Astrocyte (in vitro differentiated cells and primary cell): ENCODE data around the gene GALNT18. TPM values are rescaled to one million over a fixed set of nuclear protein-coding genes. Genes with fewer than 3 reads are reported as not detected.

ENCODE experiments used
- DNase-seq: peaks from one replicate; pipeline ENCODE4 v3.0.0-alpha.2; 2010; ENCODE audit warnings: low read depth
- FAIRE-seq: peaks from 2 replicates; lab custom pipeline; 2011; peaks lifted over from hg19 to GRCh38; lab: Jason Lieb, UNC
- H2AFZ ChIP-seq: 2 replicates; pipeline ENCODE4 v1.6.0; 2012; ENCODE audit warnings: low read depth, low read length, inconsistent platforms
- H3K27ac ChIP-seq: 2 replicates; pipeline ENCODE4 v1.5.1; 2011; ENCODE audit warnings: low read depth, low read length, inconsistent platforms
- H3K27me3 ChIP-seq: 2 replicates; pipeline ENCODE4 v1.6.0; 2011; ENCODE audit warnings: low read length, inconsistent platforms; ENCODE audit not compliant: insufficient read depth
- H3K36me3 ChIP-seq: 2 replicates; pipeline ENCODE4 v1.5.1; 2011; ENCODE audit warnings: low read length, inconsistent platforms; ENCODE audit not compliant: insufficient read depth
- H3K4me1 ChIP-seq: 2 replicates; pipeline ENCODE4 v1.5.1; 2011; ENCODE audit warnings: low read length, inconsistent platforms; ENCODE audit not compliant: insufficient read depth
- H3K4me2 ChIP-seq: 2 replicates; pipeline ENCODE4 v1.6.0; 2012; ENCODE audit warnings: low read length, inconsistent platforms
- H3K4me3 ChIP-seq: 2 replicates; pipeline ENCODE4 v1.5.1; 2011; ENCODE audit warnings: low read depth, mild to moderate bottlenecking, low read length, inconsistent platforms; ENCODE audit not compliant: insufficient read depth
- H3K79me2 ChIP-seq: 2 replicates; pipeline ENCODE4 v1.6.0; 2012; ENCODE audit warnings: mild to moderate bottlenecking, low read length, inconsistent platforms; ENCODE audit not compliant: insufficient read depth
- H3K9ac ChIP-seq: 2 replicates; pipeline ENCODE4 v1.6.0; 2012; ENCODE audit warnings: mild to moderate bottlenecking, low read length, inconsistent platforms
- H3K9me3 ChIP-seq: 2 replicates; pipeline ENCODE4 v1.5.1; 2012; ENCODE audit warnings: low read depth, mild to moderate bottlenecking, low read length, inconsistent platforms; ENCODE audit not compliant: insufficient read depth
- H4K20me1 ChIP-seq: 2 replicates; pipeline ENCODE4 v1.6.0; 2012; ENCODE audit warnings: low read length, inconsistent platforms; ENCODE audit not compliant: insufficient read depth
- H3K27ac Mint-ChIP-seq: one replicate; pipeline ENCODE4 v1.8.0; 2021; ENCODE audit warnings: mild to moderate bottlenecking, mixed read lengths; ENCODE audit not compliant: unreplicated experiment
- H3K27me3 Mint-ChIP-seq: one replicate; pipeline ENCODE4 v1.8.0; 2021; ENCODE audit warnings: low read depth, mixed read lengths; ENCODE audit not compliant: unreplicated experiment
- H3K36me3 Mint-ChIP-seq: one replicate; pipeline ENCODE4 v1.8.0; 2021; ENCODE audit warnings: low read depth, mixed read lengths; ENCODE audit not compliant: unreplicated experiment
- H3K4me1 Mint-ChIP-seq: one replicate; pipeline ENCODE4 v1.8.0; 2021; ENCODE audit warnings: low read depth, mixed read lengths; ENCODE audit not compliant: unreplicated experiment
- H3K4me3 Mint-ChIP-seq: one replicate; pipeline ENCODE4 v1.8.0; 2021; ENCODE audit warnings: mild to moderate bottlenecking, moderate library complexity, mixed read lengths; ENCODE audit not compliant: unreplicated experiment
- H3K9me3 Mint-ChIP-seq: one replicate; pipeline ENCODE4 v1.8.0; 2021; ENCODE audit warnings: mild to moderate bottlenecking, mixed read lengths; ENCODE audit not compliant: unreplicated experiment
- EZH2 ChIP-seq: IDR thresholded peaks from 2 replicates; pipeline ENCODE4 v1.6.1; 2012; ENCODE audit warnings: mild to moderate bottlenecking, low read length, inconsistent platforms; ENCODE audit not compliant: insufficient read depth
- total RNA-seq: library from RNA; stranded (reverse); gene quantifications from 2 replicates; pipeline ENCODE4 v1.2.1, GENCODE V29; 2021
- TF ChIP-seq, protein P1 (sequence below): IDR thresholded peaks from 2 replicates; pipeline ENCODE4 v1.5.1; 2011; ENCODE audit warnings: low read depth, mild to moderate bottlenecking, inconsistent platforms, low read length, moderate library complexity; ENCODE audit not compliant: insufficient read depth

Gene GALNT18
- total RNA-seq, 1 donor from 2014 or later, result 6.5 TPM

DNA sequence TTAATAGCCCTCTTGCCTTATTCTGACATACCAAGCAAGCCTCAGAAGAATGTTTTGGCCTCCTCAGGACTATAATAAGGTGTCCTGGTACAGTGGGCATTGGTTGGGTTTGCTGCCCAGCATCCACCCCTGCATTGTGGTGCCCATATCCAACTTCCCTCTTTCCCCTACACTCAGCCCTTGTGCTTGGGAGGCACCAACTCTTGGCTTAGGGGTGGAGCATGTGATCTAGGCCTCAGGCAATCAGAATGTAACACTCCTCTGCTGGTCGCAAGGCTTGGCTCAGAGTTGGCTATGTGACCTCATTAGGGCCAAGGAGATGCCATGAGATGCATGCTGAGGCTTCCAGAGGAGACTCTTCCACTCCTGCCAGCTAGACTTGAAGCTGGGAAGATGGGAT, 391.7 kb downstream of the GALNT18 start:
- Mint-ChIP-seq H3K27ac (no peak overlapping the region), H3K36me3 (peaks cover 3% of the 10 kb centered on the region), H3K27me3 (peaks cover 47% of the 10 kb centered on the region), H3K4me1 (no peaks in the 10 kb centered on the region), H3K4me3 (no peak overlapping the region), H3K9me3 (peaks cover 7% of the 10 kb centered on the region)
- FAIRE-seq, result no peak
- Histone ChIP-seq H3K4me3 (no peak overlapping the region), H4K20me1 (no peaks in the 10 kb centered on the region), H3K9ac (no peak overlapping the region), H3K36me3 (no peaks in the 10 kb centered on the region), H3K79me2 (no peaks in the 10 kb centered on the region), H3K27ac (no peak overlapping the region), H2AFZ (no peak overlapping the region), H3K27me3 (peaks cover 3% of the 10 kb centered on the region), H3K4me1 (no peaks in the 10 kb centered on the region), H3K4me2 (no peak overlapping the region), H3K9me3 (no peaks in the 10 kb centered on the region)
- DNase-seq, result no peak
- TF ChIP-seq EZH2, result no peak
- TF ChIP-seq, protein P1, sequence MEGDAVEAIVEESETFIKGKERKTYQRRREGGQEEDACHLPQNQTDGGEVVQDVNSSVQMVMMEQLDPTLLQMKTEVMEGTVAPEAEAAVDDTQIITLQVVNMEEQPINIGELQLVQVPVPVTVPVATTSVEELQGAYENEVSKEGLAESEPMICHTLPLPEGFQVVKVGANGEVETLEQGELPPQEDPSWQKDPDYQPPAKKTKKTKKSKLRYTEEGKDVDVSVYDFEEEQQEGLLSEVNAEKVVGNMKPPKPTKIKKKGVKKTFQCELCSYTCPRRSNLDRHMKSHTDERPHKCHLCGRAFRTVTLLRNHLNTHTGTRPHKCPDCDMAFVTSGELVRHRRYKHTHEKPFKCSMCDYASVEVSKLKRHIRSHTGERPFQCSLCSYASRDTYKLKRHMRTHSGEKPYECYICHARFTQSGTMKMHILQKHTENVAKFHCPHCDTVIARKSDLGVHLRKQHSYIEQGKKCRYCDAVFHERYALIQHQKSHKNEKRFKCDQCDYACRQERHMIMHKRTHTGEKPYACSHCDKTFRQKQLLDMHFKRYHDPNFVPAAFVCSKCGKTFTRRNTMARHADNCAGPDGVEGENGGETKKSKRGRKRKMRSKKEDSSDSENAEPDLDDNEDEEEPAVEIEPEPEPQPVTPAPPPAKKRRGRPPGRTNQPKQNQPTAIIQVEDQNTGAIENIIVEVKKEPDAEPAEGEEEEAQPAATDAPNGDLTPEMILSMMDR, result no peak

GRCh38 chr11:11229647-11230046, 392.2 kb downstream of the GALNT18 start:
- no peaks in the 10 kb centered on the region for H3K79me2 ChIP-seq
- Mint-ChIP-seq H3K4me1 (no peaks in the 10 kb centered on the region), H3K27ac (no peak overlapping the region), H3K36me3 (peaks cover 3% of the 10 kb centered on the region), H3K27me3 (peaks cover 44% of the 10 kb centered on the region), H3K4me3 (no peak overlapping the region), H3K9me3 (peaks cover 7% of the 10 kb centered on the region)
- no peak for DNase-seq
- H3K9me3 ChIP-seq, result no peaks in the 10 kb centered on the region
- peaks cover 3% of the 10 kb centered on the region for H3K27me3 ChIP-seq
- no peak overlapping the region for H2AFZ ChIP-seq
- no peaks in the 10 kb centered on the region for H3K4me1 ChIP-seq
- no peaks in the 10 kb centered on the region for H4K20me1 ChIP-seq
- FAIRE-seq, result no peak
- H3K36me3 ChIP-seq, result no peaks in the 10 kb centered on the region
- no peak overlapping the region for H3K9ac ChIP-seq
- no peak overlapping the region for H3K4me3 ChIP-seq
- H3K4me2 ChIP-seq, result no peak overlapping the region
- TF ChIP-seq, protein P1, result no peak
- no peak for TF ChIP-seq EZH2
- no peak overlapping the region for H3K27ac ChIP-seq

DNA sequence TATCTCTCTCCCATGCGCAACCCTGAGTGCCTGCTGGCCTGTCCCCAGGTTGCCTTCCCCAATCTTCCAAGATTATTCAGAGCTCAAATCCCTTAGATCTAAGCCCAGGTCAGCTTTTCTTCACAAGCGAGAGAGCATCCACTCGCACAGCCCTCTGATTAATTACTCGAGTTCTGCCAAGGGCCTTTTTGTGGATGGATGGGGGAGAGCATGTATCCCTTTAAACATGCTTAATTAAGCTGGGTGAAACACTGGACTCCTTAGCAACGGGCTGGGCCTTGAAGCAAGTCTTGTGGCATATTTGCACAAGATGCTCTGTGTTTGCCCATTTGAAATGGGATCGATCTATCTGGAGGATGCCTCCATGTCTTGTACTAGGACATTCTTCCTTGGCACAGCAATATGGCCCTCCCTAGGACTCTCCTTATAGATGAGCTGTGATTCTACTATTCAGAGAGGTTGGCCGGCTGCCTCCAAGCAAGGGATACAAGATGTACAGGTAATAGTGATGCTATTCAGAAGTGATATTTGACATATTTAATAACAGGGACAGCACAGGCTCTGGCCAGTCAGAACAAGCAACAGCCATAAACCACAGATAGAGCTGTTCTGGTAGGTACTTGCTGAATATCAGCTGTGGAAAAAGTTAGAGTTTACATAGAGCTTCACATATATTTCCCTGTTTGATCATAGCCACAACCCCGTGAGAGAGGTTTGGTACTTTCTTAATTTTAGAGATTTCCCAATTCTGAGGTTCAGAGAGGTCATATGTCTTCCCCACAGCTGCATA, 394.3 kb downstream of the GALNT18 start:
- Histone ChIP-seq H3K4me1 (no peaks in the 10 kb centered on the region), H3K27me3 (peaks cover 3% of the 10 kb centered on the region), H3K27ac (no peak overlapping the region), H3K4me2 (no peak overlapping the region), H4K20me1 (no peaks in the 10 kb centered on the region), H2AFZ (no peak overlapping the region), H3K9ac (no peak overlapping the region), H3K4me3 (no peak overlapping the region), H3K9me3 (no peaks in the 10 kb centered on the region), H3K79me2 (no peaks in the 10 kb centered on the region), H3K36me3 (no peaks in the 10 kb centered on the region)
- FAIRE-seq (no peak), DNase-seq (no peak)
- H3K9me3 Mint-ChIP-seq, result peaks cover 4% of the 10 kb centered on the region
- no peaks in the 10 kb centered on the region for H3K4me1 Mint-ChIP-seq
- TF ChIP-seq, protein P1, result no peak
- TF ChIP-seq EZH2, result no peak
- no peak overlapping the region for H3K4me3 Mint-ChIP-seq
- peaks cover 25% of the 10 kb centered on the region for H3K27me3 Mint-ChIP-seq
- H3K36me3 Mint-ChIP-seq, result peaks cover 3% of the 10 kb centered on the region
- H3K27ac Mint-ChIP-seq, result peak overlapping the region; percentile 28
